HepG2 (cell line): ENCODE measurements around the gene AARS2. TPM values are rescaled to one million over a fixed set of nuclear protein-coding genes. Genes with fewer than 3 reads are reported as not detected.

Experiments
- BRF2 ChIP-seq: sonication (generic); formaldehyde crosslinking; IDR thresholded peaks from 2 replicates; pipeline ENCODE4 v1.8.1; 2022; ENCODE audit warnings: mild to moderate bottlenecking, missing genetic modification reagents
- CCDC6 ChIP-seq: sonication (generic); formaldehyde crosslinking; IDR thresholded peaks from 2 replicates; pipeline ENCODE4 v1.8.1; 2022; ENCODE audit warnings: mild to moderate bottlenecking, missing genetic modification reagents, moderate library complexity
- ESRRA ChIP-seq: sonication (generic); formaldehyde crosslinking; IDR thresholded peaks from 2 replicates; pipeline ENCODE4 v1.5.1; 2020; ENCODE audit warnings: mild to moderate bottlenecking, low read depth, missing genetic modification reagents
- FOXM1 ChIP-seq: sonication (generic); formaldehyde crosslinking; IDR thresholded peaks from 2 replicates; pipeline ENCODE4 v1.5.0; 2020; ENCODE audit warnings: missing genetic modification reagents
- HOXD1 ChIP-seq: sonication (generic); formaldehyde crosslinking; IDR thresholded peaks from 2 replicates; pipeline ENCODE4 v1.5.0; 2020; ENCODE audit warnings: missing genetic modification reagents
- KDM3A ChIP-seq: IDR thresholded peaks from 2 replicates; pipeline ENCODE4 v1.6.1; 2018; ENCODE audit warnings: low read depth, missing compliant biosample characterization
- KLF16 ChIP-seq, 2 experiments: sonication (generic) in 1 of 2; formaldehyde crosslinking in 1 of 2; IDR thresholded peaks; 2 replicates each; pipeline versions ENCODE4 v1.6.1 to v1.8.0; 2016 to 2023; ENCODE audit warnings: missing genetic modification reagents in 2 of 2, missing compliant biosample characterization in 1 of 2
- PAWR ChIP-seq: sonication (generic); formaldehyde crosslinking; IDR thresholded peaks from 2 replicates; pipeline ENCODE4 v1.4.0; 2020; ENCODE audit warnings: missing genetic modification reagents, mild to moderate bottlenecking, borderline replicate concordance
- SKI ChIP-seq: fragments of 450-650 bp; IDR thresholded peaks from one replicate; pipeline ENCODE4 v1.6.1; 2018; ENCODE audit warnings: mild to moderate bottlenecking; ENCODE audit not compliant: partially characterized antibody
- SRF ChIP-seq: IDR thresholded peaks from 2 replicates; pipeline ENCODE4 v1.6.1; 2011; ENCODE audit warnings: mild to moderate bottlenecking, low read depth, low read length, moderate library complexity
- TCF7L2 ChIP-seq: IDR thresholded peaks from 2 replicates; pipeline ENCODE4 v1.6.1; 2011; ENCODE audit warnings: mild to moderate bottlenecking, low read depth, low read length, moderate library complexity
- ZBTB21 ChIP-seq: sonication (generic); formaldehyde crosslinking; IDR thresholded peaks from 2 replicates; pipeline ENCODE4 v1.4.0; 2020; ENCODE audit warnings: missing genetic modification reagents
- ZNF251 ChIP-seq: sonication (generic); formaldehyde crosslinking; IDR thresholded peaks from 2 replicates; pipeline ENCODE4 v1.9.0; 2021; ENCODE audit warnings: mild to moderate bottlenecking, missing genetic modification reagents
- ZNF562 ChIP-seq: sonication (generic); formaldehyde crosslinking; IDR thresholded peaks from 2 replicates; pipeline ENCODE4 v1.8.0; 2022; ENCODE audit warnings: missing genetic modification reagents, borderline replicate concordance
- ZNF615 ChIP-seq: sonication (generic); formaldehyde crosslinking; IDR thresholded peaks from 2 replicates; pipeline ENCODE4 v1.5.0; 2020; ENCODE audit warnings: mild to moderate bottlenecking, missing genetic modification reagents, borderline replicate concordance
- ZNF879 ChIP-seq: sonication (generic); formaldehyde crosslinking; IDR thresholded peaks from 2 replicates; pipeline ENCODE4 v1.8.1; 2023; ENCODE audit warnings: missing genetic modification reagents
- ZSCAN29 ChIP-seq: sonication (generic); formaldehyde crosslinking; conservative IDR thresholded peaks from 2 replicates; pipeline ENCODE4 v1.4.0; 2020; ENCODE audit warnings: mild to moderate bottlenecking, missing genetic modification reagents
- ZSCAN5A ChIP-seq: sonication (generic); formaldehyde crosslinking; IDR thresholded peaks from 2 replicates; pipeline ENCODE4 v1.8.0; 2022; ENCODE audit warnings: mild to moderate bottlenecking, missing genetic modification reagents, borderline replicate concordance
- ZSCAN9 ChIP-seq: IDR thresholded peaks from 2 replicates; pipeline ENCODE4 v1.6.1; 2016; ENCODE audit warnings: borderline replicate concordance
- polyA plus RNA-seq, 8 experiments: library from polyadenylated mRNA; depleted of rRNA in 3 of 8; stranded (reverse) in 7 of 8; unstranded in 1 of 8; fragments of >200 nt; fragmentation: Illumina TruSeq in 4 of 8; extraction: Trizol in 4 of 8; gene quantifications; 2 replicates each; pipeline versions ENCODE4 v1.2.1 to v1.2.3, GENCODE V29; 2011 to 2016; ENCODE audit warnings: low read depth in 4 of 8, missing spikeins in 1 of 8, mixed read lengths in 1 of 8; ENCODE audit not compliant: insufficient read depth in 1 of 8
- total RNA-seq, 5 experiments: library from RNA; depleted of rRNA; stranded (reverse); fragments of >200 nt; fragmentation: Illumina TruSeq; extraction: Trizol; gene quantifications; 2 replicates each; pipeline ENCODE4 v1.2.3, GENCODE V29; 2016; ENCODE audit warnings: low read depth in 1 of 5
- TF ChIP-seq, protein P1 (sequence below): IDR thresholded peaks from 2 replicates; pipeline ENCODE4 v1.6.1; 2016; ENCODE audit warnings: mild to moderate bottlenecking, missing biosample characterization, missing genetic modification reagents
- TF ChIP-seq, protein P2 (sequence below): sonication (generic); formaldehyde crosslinking; IDR thresholded peaks from 2 replicates; pipeline ENCODE4 v1.9.0; 2021; ENCODE audit warnings: mild to moderate bottlenecking, missing genetic modification reagents

Gene AARS2
- total and polyA plus RNA-seq, 2 of the 13 experiments (the other 11 are each of a cell fraction or from before 2014, with no cell fraction given) = 7.5 to 24.1 TPM

DNA sequence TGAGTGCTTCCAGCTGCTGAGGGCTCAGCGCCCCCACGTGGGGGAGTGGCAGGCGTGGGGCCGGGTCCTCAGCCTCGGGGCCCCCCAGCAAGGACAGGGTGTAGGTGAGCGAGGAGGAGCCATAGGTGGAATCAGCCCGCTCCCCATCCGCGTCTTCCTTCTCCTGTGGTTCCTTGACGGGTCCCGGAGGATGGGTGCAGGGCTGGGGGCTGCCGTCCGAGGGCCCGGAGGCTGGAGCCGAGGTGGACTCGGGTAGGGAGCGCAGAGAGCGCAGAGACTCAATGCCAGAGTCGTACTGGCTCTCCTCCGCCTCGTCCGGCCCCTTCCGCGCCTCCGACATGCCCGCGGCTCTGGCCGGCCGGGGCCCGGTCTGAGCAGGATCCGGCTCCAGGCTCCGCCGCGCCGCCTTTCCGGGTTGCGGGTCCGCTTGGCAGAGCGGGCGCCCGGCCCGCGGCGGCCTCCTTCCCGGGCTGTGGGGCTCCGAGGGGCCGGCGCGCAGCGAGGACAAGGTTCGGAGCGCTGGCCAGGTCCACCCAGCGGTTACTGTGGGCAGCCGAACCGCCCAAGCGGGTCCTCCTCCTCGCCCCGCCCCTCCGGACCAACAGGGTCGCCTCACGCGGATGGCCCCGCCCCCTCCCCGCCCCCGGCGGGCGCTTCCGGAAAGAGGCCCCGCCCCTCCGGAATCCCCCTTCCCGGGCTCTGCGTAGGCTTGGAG, 48.0 kb downstream of the AARS2 start, which contains the start of gene NFKBIE (continued):
- TF ChIP-seq ESRRA (0 out of 2 replicates have a peak, but pooled peaks have one; percentile 17), HOXD1 (CRISPR knock-in tag) (no peak), FOXM1 (CRISPR knock-in tag) (0 out of 2 replicates have a peak, but pooled peaks have one; percentile 10), ZBTB21 (CRISPR knock-in tag) (no peak), KLF16 (CRISPR knock-in tag; IDR thresholded peaks at IDR 0.05) (peak in 1 of 2 experiments; percentile 75; a peak in 2 of 4 replicates), BRF2 (CRISPR knock-in tag) (no peak), SKI (peak; percentile 10), CCDC6 (CRISPR knock-in tag) (0 out of 2 replicates have a peak, but pooled peaks have one; percentile 53), ZNF251 (CRISPR knock-in tag) (no peak), TCF7L2 (no peak), SRF (no peak), ZSCAN5A (0 out of 2 replicates have a peak, but pooled peaks have one; percentile 51), ZSCAN29 (peak; percentile 83), ZNF562 (CRISPR knock-in tag) (no peak), ZNF879 (CRISPR knock-in tag) (peak; percentile 66; the same call in 1 of the 2 replicates), PAWR (CRISPR knock-in tag) (no peak; the same call in 1 of the 2 replicates), KDM3A (CRISPR knock-in tag) (peak; percentile 46), ZSCAN9 (CRISPR knock-in tag) (no peak), ZNF615 (CRISPR knock-in tag) (no peak)
- TF ChIP-seq, protein P1, sequence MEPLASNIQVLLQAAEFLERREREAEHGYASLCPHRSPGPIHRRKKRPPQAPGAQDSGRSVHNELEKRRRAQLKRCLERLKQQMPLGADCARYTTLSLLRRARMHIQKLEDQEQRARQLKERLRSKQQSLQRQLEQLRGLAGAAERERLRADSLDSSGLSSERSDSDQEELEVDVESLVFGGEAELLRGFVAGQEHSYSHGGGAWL = peak; percentile 78; the same call in 1 of the 2 replicates
- TF ChIP-seq, protein P2, sequence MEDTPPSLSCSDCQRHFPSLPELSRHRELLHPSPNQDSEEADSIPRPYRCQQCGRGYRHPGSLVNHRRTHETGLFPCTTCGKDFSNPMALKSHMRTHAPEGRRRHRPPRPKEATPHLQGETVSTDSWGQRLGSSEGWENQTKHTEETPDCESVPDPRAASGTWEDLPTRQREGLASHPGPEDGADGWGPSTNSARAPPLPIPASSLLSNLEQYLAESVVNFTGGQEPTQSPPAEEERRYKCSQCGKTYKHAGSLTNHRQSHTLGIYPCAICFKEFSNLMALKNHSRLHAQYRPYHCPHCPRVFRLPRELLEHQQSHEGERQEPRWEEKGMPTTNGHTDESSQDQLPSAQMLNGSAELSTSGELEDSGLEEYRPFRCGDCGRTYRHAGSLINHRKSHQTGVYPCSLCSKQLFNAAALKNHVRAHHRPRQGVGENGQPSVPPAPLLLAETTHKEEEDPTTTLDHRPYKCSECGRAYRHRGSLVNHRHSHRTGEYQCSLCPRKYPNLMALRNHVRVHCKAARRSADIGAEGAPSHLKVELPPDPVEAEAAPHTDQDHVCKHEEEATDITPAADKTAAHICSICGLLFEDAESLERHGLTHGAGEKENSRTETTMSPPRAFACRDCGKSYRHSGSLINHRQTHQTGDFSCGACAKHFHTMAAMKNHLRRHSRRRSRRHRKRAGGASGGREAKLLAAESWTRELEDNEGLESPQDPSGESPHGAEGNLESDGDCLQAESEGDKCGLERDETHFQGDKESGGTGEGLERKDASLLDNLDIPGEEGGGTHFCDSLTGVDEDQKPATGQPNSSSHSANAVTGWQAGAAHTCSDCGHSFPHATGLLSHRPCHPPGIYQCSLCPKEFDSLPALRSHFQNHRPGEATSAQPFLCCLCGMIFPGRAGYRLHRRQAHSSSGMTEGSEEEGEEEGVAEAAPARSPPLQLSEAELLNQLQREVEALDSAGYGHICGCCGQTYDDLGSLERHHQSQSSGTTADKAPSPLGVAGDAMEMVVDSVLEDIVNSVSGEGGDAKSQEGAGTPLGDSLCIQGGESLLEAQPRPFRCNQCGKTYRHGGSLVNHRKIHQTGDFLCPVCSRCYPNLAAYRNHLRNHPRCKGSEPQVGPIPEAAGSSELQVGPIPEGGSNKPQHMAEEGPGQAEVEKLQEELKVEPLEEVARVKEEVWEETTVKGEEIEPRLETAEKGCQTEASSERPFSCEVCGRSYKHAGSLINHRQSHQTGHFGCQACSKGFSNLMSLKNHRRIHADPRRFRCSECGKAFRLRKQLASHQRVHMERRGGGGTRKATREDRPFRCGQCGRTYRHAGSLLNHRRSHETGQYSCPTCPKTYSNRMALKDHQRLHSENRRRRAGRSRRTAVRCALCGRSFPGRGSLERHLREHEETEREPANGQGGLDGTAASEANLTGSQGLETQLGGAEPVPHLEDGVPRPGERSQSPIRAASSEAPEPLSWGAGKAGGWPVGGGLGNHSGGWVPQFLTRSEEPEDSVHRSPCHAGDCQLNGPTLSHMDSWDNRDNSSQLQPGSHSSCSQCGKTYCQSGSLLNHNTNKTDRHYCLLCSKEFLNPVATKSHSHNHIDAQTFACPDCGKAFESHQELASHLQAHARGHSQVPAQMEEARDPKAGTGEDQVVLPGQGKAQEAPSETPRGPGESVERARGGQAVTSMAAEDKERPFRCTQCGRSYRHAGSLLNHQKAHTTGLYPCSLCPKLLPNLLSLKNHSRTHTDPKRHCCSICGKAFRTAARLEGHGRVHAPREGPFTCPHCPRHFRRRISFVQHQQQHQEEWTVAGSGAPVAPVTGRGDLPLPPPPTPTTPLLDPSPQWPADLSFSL (CRISPR knock-in tag) = no peak
